DMS53 treated with DMSO at 0.1 percent for 48 hours (cell line): Measurements from ENCODE around the gene TJP2.
A peak's percentile ranks its signal among the peaks of the same experiment; 100 is the strongest.

Experiments used
- DNase-seq: peaks from one replicate; lab custom pipeline; 2025; ENCODE audit not compliant: unreplicated experiment; lab: John Stamatoyannopoulos, UW

TJP2 gene

GRCh38 chr9:69173891-69174615 is at the start of gene TJP2:
TJP2 (plus strand) TSS chr9:69174277; CDS start chr9:69174373, 96 bp downstream.
- no peak for DNase-seq

DNA sequence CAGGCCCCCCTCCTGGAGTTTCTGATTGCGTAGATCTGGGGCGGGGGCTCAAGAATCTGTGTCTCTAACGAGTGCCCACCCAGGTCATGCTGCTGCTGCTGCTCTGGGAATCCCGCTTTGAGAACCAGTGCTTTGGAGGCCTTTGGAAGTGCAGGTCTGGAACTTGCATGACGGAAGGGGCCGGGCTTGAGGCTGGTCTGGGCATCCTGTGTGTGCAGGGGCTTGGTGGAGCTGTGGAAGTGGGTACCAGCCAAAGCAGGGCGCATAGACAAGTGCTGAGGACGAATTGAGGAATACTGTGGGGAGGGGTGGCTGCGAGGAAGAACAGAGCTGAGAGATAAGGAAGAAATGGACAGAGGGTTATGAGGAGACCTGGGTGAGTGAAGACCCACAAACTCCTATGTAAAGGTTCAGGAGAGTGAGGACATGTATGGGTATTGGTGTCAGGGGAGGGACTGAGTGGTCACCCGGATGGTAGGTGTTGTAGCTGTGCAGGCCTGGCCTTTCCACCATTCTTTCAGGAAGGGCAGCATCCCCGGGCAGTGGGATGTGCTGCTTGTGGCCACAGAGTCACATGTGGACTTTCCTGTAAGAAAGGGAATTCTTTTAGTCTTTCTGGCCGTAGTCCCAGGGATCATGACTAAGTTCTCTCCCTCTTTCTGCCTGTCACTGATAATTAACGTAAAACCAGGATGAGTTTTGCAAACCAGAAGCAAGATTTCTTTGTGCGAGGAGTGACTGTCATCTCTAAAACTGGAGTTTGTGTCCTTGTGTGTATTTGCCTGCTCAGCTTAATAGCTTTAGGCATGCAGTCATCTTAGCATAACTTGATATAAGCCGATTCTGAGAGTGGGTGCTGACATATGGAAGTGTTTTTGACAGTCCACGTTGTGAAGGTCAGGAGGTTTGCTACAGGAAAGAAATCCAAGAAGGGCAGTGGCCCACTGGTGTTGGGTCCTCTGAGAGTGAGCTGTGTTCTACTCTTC is 43.3 kb upstream of the TJP2 start:
- no peak for DNase-seq

DNA sequence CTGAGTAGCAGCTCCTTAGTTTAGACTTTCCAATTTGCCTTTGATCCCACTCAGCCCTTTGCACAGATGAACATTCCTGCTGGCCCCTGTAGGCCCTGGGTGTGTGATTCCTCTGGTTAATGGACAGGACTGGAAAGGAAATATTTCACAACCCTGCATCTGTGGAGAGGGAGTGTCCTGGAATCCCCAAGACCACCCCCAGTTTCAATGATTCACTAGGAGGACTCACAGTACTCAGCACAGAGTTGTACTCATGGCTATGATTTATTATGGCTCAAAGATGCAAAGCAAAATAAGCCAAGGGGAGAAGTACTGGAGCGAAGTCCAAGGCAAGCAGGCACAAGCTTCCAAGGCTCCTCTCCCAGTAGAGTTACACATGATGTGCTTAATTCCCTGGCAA is 42.4 kb upstream of the TJP2 start:
- no peak for DNase-seq

DNA sequence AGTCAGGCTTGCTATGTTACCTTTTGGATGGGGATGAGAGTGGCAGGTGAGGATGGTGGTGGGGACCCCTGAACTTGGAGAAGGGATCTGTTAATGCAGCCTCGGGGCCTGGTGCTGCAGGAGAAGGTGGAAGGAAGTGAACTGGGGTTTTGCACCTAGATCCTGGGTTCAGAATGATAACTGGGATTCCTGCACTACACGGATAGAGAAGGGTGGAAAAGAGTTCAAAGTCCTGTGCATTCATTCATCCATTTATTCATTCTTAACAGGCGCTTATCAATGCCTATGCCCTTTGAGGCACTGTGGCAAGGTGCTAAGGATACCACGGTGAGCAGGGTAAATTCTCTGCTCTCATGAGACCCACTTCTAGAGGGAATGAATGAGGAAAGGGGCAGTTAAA is 41.7 kb upstream of the TJP2 start:
- DNase-seq = no peak

DNA sequence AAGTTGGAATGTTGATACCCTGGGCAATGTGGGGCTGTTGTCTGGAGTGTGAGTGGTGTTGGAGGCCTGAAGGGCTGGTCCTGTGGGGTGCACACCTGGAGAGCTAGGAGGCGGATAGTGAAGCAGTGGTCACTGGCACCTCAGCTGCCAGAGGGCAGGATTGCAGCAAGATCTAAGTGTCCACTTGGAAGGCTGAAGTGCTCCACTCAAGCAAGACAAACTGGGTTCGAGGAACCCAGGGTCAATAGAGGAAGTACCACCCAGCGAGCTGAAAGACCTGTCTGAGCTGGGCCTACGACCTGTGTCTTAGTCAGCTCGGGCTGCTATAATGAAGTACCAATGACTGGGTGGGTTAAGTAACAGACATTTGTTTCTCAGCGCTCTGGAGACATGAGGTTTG is 39.7 kb upstream of the TJP2 start:
- peak; percentile 48 for DNase-seq

GRCh38 chr9:69136185-69136584 is 37.9 kb upstream of the TJP2 start:
- DNase-seq = no peak

DNA sequence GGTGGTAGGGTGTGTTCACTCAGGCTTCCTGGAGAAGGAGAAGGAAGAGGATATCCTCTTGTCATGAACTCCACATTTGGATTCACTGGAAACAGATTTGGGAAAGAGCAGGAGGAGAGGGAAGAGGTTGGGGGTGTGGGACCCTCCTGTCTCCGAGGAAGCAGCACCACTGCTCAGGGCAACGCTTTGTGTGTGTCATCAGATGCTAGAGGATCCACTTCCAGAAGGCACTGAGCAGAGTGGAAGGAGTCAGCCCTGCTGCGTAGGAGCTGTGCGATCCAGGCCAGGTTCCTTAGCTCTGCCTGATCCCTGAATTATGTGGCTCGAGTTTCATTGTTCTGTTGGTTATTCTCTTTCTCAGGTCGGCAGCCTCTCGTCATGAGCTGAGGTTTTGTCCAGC is 37.3 kb upstream of the TJP2 start:
- DNase-seq = no peak

GRCh38 chr9:69137311-69137710 is 36.8 kb upstream of the TJP2 start:
- DNase-seq = no peak

DNA sequence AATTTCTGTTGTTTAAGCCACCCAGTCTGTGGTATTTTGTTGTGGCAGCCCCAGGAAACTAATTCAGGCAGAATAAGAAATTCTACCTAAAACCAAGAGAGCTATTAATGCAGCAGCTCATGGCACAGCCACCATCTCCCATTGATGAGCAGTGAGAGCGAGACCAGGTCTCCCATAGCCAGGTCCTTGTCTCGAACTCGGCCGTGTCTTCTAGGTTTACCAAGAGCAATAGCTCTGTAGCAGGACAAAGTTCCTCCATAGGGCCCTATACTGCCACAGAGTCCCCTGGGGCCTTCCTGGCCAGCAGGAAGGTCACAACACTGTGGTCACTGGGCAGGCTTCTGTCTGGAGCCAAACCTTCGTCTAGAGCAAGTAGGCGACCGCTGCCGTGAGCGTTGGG is 34.5 kb upstream of the TJP2 start:
- DNase-seq = no peak

DNA sequence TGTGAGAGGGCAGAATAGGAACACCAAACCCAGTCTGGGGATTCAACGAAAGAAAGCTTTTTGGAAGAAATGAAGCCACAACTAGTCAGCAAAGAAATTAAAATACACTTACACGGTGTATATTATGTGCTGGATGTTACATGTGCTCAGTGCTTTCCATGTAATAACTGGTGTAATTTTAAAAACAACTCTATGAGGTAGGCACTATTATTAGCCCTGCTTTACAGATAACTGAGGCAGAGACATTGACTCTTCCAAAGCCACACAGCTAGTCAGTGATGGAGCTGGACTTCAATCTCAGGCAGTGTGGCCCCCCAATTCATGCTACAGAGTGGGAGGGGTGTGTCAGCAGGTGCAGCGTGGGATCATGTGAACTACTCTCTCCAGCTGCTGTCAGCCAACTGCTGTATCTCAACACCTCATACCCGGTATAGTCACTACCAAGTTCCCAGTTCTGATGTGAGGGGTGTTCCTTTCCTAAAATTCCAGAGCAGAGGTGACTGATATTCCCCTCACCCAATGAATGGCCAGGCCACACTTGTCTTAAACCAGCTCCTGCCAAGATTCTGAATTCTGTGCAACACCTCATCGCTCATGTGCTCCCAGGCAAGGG is 33.8 kb upstream of the TJP2 start:
- DNase-seq = no peak

DNA sequence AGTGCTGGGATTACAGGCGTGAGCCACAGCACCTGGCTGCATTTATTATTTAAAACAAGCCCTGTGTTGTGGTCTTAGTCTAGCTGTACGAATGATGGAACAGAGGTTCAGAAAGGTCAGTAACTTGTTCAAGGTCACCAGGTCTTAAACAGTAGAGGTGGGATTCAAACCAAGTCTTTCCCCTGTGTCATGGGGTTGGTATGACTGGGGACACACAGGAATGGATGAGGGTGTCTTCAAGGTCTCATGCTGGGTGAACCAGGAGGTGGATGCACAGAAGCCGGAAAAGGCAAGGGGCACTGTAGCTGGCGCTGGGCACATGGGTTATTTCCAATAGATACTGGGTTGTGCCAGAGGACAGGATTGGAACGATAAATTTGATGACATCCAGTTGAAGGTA is 32.2 kb upstream of the TJP2 start:
- DNase-seq = no peak

- DNase-seq = no peak
Measured at GRCh38 chr9:69143291-69143690, 30.8 kb upstream of the TJP2 start.

DNA sequence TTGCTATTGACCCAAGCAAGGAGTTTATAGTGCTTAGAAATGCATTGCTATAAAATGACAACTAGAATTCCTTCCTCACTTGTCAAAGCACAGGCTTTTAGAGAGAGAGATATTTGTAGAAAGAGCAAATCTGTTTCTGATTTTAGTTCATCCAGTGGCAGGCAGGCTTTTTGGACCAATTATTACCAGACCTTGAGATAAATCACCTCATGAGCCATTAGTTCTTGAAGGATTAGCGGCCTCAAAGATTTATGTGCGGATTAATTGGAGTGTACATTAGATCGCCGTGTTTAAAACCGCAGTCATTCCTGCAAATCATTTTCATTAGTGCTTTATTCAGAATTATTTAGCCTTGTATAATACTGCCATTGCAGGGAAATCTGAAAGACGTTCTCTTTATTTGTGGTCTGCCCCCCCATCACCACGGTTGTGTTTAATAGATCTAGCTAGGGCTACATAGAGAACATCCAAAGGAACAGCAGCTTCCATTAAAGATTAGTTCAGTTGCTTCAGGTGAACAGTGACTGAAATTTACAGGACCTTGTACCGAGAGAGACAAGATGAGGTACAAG is 28.8 kb upstream of the TJP2 start:
- no peak for DNase-seq

DNA sequence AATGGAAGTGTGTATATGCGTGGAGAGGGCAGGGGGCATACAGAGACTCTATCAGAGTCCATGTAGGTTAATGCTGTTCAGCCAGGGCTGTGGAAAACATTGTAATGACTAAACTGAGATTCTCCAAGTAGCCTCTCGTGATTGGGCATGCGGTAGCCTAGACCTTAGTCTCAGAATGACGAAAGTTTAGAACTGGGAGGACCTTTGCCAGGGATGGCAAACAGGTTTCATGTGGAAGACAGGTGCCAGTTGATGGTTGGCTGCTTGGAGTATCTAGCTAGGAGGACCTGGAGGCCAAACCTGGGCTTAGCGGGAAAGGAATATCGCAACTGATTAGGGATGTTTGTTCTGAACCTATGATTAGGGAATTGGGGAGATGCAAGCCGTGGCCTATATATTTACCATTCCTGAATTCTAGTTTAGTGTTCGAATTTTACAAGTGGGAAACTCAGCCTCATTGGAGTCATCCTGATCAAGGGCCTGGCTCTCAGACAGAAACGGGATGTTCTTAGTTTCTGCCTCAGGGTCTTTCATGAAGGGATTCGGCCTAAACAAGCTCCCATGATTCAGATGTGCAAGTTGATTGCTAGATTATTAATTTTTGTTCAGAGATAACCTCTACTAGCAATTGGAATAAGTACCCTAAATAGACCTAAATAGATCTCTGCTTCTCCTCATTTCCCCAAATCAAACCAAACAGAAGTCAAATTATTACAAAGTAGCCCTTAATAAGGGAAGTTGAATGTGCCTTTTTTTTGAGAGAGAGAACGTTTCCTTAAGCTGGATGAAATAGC is 26.8 kb upstream of the TJP2 start:
- DNase-seq = no peak

DNA sequence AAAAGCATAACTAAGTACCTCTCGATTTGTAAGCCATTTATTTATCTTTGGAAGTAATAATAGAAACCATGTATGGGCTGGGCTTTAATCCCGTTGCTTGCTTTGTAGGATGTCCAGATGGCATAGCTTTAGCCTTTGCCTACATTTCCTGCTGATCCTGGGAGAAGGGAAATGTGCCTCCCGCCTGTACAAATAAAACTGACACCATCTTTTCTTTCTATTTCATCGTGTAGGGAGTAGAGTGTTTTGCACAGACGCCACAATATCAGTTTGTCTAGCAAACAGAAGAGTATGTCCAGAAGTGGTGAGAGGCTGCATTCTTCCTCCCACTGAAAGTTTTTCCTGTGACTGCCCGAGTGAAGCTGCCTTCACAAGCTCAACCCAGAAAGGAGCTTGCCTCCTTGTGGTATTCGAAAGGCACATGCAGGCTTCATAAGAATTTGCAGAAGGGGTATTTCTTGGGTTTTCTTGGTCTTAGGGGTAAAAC is 24.7 kb upstream of the TJP2 start:
- DNase-seq = peak; percentile 61

- DNase-seq = no peak
Measured at GRCh38 chr9:69151506-69151905, 22.6 kb upstream of the TJP2 start.

DNA sequence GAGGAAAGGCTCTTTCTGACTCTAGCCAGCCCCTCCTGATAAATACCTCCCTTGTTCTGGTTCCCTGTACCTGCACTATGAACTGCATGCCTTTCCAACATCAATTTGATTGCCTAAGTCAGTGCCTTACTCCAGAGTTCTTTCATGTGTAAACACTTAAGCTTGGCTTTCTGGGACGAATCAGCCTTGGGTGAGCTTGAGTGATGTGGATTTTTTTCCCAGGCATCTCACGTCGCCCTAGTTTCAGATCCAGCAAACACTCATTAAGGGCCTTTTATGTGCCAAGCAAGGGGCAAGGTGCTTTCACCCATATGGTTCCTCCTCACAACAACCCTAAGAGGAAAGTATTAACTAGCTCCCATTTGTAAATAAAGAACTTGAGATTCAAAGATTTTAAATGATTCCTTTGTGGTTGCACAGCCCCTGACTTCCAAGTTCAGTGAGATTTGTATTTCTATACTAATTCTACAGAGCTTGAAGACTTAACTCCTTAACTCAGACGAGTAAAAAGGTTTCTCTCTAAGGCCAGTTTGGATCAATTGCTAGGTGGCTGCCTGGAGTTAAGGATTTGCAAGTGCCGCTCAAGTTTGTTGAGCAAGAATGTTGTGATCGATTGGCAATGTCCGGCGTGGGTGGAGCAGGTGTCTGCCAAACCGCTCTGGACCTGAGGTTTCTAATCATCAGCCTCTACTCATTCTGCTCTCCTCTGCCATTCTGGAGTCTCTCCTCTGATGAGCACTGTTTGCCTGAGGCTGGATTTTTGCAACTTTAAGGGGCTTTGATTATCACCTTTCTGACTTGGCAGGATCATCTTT is 20.2 kb upstream of the TJP2 start:
- no peak for DNase-seq

DNA sequence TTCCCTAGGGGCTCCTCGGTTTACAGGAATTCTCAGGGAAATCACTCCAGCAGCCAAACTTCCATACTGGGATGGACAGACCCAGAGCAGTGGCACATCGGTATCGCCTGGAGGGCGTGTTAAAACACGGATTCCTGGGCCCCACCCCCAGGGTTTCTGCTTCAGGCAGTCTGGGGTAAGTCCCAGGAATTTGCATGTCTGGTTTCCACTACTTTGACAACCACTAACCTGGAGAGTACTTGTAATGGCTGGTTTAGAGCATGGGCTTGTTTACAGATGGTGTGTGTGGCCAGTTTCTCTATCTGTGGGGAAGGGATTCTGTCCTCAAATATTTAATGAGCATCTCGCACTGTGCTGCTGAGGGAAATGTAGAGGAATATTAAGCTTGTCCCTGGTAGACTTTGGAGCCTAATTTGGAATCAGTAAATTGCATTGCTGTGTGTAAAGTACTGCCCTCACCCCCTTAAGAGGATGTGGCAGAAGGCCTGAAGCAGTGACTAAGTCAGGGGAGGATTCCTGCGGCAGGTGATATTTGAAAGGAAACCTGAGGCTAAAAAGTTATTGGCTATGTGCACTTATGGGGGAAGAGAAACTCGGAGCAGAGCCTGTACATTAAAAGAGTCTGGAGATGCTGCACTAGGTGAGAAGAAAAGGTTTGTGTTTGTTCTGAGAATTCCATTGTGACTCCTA is 18.6 kb upstream of the TJP2 start:
- no peak for DNase-seq
